Stimulated activated CD4-positive, alpha-beta T cell treated with anti-CD3 and anti-CD28 coated beads, Interleukin-4, amount 100 ng/mL, for 4 hours (primary cell): ENCODE measurements around the gene MYD88.

Experiments
- DNase-seq, 2 experiments: peaks; one replicate each; pipeline ENCODE4 v3.0.0-alpha.2; 2020

Gene MYD88

DNA sequence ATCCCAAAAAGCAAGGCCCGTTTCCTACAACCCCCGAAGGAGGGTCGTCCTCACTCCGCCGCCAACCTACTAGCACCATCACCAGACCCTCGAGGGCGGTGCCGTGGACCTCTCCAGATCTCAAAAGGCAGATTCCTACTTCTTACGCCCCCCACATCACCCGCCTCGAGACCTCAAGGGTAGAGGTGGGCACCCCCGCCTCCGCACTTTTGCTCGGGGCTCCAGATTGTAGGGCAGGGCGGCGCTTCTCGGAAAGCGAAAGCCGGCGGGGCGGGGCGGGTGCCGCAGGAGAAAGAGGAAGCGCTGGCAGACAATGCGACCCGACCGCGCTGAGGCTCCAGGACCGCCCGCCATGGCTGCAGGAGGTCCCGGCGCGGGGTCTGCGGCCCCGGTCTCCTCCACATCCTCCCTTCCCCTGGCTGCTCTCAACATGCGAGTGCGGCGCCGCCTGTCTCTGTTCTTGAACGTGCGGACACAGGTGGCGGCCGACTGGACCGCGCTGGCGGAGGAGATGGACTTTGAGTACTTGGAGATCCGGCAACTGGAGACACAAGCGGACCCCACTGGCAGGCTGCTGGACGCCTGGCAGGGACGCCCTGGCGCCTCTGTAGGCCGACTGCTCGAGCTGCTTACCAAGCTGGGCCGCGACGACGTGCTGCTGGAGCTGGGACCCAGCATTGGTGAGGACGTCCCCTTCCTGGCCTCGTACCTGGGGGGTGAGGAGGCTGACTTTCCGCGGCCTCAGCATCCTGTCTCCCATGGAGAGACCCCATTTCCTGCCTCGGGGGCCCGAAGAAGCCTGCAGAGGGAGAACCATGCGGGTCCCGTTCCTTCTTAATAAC lies at the start of gene MYD88:
Gene MYD88, plus strand, starts transcription at position 313 of the 842 bp plus-strand sequence. Its CDS starts 40 bp downstream, at position 353.
- DNase-seq: peak; percentile 80 to 84

DNA sequence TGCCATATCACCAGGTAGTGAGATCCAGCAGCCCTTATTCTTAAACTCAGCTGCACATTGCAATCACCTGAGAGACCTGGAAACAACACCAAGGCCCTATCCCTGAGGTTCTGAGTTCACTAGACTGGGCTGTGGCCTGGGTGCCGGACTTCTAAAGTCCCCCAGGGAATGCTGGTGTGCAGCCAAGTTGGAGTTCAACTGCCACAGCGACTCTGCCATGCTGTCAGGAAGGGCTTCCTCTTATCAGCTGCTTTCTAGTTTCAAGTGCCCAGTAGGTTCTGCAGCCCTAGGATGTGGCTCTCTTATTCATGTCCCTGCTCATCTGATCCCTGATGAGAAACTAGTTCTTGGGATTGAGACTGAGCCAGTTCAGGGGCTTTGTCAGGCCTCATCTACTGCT lies 49.3 kb upstream of the MYD88 start:
- no peak for DNase-seq

DNA sequence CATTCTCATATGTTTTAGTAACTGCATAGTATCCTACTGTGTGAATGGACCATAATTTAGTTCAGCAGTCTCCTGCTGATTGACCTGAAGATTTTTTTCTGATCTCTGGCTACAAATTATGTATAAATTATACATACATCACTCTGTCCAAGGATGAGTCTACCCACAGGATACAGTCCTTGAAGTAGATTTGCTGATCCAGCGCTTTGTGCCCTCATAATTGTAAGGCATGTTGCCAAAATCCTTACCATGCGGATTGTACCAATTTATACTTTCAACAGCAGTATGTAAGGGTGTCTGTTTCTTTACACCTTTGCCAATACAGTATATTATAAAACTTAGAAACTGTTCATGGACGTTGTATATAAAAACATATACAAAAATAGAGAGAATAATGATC lies 48.0 kb upstream of the MYD88 start:
- DNase-seq: no peak

DNA sequence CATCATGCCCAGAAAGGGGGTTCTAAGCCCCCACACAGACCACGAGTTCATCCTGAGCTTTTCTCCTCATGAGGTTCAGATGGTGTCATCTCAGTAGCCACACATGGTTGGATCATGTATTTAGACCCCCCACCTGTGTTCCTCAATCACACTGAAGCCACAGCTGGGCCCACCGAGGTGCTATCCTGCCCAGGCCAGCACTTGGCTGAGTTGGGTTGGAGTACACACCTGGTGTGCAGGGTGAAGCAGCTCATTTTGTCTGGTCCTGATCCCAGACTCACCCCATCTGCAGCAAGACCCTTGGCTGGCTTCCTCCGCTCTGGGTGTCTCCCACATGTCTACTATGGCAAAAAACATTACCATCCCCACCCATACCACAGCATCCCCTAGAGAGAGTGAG lies 43.5 kb upstream of the MYD88 start:
- no peak for DNase-seq

DNA sequence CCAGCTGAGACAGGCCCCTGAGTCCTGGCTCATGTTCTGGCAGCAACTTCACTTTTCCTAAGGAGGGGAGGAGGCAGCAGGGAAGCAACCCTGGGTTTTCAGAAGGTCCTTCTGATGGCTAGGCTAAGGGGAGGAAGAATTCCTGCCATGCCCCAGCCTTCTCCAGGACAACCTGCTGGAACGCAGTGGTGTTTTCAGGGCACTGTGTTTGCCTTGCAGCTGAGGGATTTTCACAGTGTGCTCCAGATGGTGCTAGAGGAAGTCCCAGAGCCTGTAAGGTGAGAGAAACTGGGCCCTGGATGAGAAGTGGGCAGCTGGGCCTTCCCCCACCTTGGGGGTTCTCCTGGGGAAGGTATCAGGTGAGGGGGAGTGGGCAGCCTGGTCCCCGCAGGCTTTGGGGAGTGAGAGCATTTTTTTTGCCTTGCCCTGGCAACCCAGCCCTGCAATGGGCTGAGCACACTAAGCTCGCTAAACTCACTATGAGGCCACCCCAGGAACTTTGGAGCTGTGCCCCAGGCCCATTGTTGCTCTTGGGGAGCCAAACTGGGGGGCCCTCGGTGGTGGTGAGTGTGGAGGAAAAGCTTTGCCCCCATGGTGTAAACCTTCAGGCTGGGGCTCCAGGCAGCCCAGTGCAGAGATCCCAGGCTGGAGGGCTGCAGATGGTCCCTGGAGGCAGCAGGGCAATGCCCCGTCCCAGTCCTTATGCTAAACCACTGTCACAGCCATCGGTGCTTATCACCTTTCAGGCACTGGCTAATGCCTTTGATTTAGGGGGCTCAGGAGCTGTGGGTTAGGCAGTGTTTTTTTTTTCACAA lies 42.6 kb upstream of the MYD88 start:
- no peak for DNase-seq

DNA sequence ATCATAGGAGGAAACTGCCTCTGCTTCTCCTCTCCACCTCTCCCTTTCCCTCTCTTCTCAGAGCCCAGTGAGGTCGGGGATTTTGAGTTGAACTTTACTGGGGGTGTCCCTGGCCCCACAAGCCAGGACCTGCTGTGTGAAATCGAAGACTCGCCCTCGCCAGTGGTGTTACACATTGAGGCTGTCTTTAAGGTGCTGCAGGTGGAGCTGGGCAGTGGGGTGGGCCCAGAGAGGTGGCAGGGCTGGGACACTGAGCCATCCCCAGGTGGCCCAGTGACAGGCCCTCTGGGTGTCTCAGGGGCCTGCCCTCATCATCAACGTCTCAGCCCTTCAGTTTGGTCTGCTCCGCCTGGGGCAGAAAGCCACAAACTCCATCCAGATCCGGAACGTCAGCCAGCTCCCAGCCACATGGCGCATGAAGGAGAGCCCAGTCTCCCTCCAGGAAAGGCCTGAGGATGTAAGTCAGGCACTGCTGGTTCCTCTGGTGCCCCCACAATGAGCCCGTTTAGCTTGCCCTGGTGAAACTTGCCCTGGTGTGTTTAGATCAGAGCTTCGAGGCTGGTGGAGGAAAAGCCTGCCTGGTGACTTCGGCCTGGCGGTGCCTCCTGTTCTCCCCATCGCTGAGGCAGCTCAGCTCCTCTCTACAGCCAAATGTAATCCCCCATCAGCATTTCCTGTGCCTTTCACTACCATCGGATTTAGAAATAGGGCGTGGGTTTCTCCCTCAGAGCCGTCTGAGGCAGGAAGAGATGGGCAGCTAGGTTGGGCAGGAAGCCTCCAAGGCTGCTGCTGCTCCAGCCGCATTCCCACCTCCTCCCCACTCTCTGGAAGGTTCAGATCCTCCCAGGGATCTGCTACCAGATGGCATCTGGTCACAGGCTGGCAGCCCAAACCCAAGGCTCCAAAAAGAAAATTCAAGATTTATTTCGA lies 40.8 kb upstream of the MYD88 start:
- no peak for DNase-seq

DNA sequence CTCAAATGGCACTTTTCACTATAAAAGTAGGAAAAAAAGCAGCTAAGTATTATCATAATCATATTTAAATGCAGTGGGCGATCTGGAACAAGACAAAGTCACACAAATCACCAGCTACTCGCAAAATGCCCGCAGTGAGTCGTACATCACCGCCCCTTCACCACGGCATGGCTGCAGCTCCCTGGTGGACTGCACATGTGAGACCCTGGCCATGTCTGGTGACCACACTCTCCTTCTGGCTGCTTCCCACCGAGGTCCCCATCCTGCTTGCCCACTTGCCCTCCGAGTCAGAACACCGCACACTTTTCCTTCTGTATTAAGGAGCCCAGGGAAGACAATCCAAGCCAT lies 40.1 kb upstream of the MYD88 start:
- DNase-seq: no peak

DNA sequence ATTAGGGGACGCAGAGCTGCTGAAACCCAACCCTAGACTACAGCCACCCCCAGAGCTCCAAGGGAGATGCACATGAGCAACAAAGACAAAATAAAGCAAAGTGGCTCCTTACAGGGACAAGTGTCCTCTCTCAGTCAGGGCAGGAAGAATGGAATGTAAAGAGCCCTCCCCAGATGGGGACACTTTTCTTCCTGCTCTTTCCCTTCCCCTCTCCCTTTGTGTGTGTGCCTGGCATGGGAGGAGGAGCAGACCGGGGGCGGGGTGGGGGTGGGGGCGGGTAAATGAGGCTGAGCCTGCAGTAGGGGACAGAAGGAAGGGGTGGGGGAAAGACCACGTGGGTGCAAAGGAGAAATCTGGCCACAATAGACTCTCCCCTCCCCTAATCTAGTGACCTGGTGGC lies 38.9 kb upstream of the MYD88 start:
- DNase-seq: no peak

DNA sequence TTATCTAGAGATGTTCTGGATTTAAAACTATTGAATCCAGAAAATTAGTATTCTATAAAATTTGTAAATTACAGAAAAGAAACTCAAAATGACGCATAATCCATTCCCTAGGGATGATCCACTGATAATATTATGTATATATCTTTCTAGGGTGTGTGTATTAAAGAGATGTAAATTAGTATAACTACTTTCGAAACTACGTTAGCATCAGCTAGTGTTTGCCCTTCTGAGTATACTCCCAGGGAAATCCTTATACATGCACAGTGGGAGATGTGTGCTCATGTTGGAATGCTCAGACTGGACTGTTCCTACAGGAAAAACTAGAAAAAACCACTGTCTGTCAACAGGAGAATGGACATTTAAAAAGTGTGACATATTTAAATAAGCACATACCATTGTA lies 38.0 kb upstream of the MYD88 start:
- DNase-seq: no peak

DNA sequence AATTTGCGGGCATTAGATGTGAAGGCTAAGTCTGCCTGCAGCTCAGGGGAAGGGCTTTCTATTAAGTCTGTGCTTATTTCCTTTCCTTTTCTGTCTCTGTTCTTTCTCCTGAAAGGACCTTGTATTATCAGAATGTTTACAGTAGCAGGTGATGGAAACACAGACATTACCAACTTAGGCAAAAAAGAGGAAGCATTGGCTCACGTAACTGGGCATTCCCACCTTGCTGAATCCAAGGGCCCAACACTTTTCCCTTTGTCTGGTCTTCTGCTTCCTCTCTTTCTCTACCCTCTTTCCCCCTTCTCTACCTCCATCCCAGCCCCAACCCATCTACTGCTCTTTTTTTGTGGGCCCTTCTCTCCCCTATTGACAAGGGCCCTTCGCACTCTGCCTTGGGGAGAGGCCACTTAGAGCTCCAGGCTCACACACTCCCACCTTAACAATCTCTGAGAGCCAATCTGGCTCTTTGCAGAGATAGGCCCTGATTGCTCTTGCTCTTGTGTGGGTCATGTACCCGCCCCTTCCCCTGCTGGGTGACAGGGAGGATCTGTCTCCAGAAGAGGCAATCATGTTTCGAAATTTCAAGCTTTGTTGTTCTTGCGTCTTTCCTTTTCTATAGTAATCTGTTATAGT lies 36.5 kb upstream of the MYD88 start:
- no peak for DNase-seq

DNA sequence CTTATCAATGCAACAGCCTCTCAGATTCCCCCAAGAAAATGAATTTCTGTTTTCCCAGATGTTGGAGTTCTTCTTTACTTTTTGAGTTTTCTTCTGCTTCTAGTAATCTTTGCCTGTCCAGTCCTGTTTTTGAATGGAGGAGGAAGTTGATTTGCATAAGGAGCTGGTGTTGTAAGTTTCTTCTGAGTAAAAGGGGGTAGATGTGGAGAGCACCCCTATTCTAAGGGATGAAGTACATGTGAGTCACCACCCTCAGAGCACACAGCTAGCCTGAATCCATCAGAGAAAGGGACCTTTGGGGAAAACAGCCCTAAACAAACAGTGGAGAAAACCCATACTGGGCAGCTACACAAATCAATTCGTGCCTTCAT lies 36.0 kb upstream of the MYD88 start:
- DNase-seq: no peak

DNA sequence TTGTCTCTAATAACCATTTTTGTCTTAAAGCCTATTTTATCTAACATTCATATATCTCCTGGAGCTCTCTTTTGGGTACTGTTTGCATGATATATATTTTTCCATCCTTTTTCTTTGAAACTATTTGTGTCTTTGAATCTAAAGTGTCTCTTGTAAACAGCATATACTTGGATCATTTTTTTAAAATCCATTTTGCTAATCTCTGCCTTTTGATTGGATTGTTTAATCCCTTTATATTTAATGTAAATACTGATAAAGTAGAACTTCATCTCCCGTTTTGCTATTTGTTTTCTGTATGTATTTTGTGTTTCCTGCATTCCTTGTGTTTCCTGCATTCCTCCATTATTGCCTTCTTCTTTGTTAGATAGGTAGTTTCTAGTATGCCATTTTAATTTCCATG lies 32.9 kb upstream of the MYD88 start:
- DNase-seq: no peak

DNA sequence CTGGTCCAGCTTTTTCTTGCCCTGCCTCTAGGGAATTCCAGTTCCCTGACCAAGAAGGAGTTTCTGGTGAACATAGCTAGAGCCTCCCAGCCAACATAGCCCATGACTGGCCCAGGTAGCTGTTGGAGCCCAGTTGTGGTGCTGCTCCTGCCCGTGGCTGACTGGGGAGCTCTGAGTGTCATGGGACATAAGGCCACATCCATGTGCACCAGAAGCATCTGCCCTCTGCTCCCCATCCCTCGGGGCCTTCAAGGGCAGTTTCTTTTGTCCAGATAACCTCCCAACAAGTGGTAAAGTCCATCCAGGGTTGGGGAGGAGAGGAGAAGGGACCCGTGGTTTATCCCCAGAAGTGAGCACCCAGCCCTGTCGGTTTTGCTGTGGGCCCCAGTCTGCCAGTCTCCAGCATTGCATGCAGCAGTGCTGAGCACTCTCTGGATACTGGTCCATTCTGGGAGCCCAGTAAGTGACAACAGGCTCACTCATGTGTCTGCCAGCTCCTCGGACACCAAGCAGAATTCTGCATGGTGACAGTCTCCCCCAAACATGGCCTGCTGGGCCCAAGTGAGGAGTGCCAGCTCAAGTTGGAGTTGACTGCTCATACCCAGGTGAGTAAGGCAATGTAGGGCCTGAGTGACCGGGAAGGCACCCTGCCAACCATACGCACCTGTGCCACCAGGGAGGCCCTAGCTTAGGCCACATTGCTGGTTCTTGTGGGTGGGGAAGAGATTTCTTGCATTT lies 30.4 kb upstream of the MYD88 start:
- DNase-seq: no peak

DNA sequence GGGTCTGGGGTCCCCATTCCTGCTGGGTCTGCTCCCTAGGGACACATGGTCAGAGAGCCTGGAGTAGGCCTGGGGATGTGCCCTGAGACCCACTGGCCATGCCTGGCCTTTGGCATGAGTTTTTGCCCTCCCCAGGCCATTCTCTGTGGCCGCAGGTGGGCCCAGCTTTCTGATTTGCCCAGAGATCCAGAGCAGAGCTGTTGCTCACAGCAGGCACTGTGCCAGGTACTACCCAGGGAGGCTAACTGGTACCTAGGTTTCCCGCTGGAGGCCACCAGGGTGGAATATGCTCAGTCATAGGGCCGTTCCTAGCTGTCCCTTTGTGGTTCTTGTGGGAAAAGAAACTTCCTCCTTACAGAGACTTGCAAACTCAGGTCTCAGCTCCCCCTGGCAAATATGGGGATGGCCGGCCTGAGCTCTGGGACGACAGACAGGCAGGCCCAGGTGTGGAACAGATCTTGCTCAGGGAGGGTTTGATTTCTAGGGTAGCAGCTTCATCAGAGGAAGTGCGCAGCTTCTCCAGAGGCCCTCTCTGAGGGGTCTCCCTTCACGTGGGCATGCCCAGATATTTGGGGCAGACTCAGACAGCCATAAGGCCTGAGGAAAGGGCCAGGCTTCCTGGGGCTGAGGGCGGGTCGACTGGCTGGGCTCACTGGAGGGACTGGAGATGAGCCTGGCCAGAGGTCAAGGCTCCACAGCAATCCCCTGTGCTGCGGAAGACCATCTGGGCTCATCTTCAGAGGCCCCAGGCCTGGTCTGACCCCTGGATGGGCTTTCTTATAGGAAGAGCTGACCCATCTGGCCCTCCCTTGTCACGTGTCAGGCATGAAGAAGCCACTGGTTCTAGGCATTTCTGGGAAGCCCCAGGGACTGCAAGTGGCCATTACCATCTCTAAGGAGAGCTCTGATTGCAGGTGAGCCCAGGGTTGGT lies 29.5 kb upstream of the MYD88 start:
- DNase-seq: no peak

DNA sequence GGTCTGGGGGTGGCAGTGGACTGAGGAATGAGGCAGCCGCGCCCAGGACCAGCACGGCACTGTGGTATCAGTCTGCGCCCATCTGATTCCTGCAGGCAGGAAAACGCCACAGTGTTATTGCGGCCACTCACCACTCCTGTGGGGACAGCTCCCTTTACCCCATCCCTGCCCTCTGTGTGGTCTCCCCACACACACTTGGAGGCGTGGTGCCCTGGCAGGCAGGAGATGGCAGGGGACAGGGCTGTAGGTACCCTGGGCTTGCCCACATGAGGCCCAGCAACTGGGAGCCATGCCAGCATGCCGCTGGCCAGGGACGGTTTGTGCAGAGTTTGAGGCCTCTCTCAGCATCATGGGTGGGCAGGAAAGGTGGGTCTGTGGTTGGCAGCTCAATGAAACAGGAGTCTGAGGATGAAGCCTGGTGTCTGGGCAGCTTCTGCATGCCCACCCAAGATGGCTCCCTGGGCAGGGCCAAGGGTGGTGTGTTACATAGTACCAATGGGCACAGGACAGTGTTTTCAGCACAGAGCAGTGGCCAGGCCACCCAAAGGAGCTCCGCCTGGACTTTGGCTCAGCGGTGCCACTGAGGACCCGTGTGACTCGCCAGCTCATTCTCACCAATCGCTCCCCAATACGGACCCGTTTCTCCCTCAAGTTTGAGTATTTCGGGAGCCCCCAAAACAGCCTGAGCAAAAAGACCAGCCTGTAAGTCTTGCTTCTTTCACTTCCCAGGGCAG lies 28.7 kb upstream of the MYD88 start:
- no peak for DNase-seq

DNA sequence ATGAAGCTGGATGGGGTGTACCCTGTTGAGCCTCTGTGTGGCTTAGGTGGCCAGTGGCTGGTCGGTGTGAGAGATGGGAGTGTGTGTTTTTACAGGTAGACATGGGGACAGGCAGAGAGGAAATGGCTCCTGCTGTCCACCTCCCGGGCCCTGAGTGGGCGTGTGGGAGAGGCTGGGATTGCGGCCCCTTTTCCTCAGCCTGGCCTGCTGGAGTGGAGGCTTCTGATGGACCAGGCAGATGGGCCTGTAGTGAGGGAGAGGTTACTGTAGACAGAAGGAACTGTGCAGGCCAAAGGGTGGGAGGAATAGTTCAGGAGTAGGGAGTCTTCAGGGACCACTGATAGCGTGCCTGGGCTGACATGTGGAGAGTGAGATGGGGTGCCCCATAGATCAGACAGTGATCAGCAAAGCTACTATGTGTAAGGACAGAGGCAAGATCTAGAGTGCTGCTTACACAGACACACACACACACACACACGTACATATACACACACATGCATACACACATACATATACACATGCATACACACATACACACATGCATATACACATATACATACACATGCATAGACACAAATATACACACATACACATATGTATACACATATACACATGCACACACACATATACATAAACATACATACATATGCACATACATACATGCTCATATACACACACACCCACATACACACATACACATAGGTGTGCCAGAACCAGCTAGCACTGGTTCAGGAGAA lies 28.0 kb upstream of the MYD88 start:
- DNase-seq: no peak

DNA sequence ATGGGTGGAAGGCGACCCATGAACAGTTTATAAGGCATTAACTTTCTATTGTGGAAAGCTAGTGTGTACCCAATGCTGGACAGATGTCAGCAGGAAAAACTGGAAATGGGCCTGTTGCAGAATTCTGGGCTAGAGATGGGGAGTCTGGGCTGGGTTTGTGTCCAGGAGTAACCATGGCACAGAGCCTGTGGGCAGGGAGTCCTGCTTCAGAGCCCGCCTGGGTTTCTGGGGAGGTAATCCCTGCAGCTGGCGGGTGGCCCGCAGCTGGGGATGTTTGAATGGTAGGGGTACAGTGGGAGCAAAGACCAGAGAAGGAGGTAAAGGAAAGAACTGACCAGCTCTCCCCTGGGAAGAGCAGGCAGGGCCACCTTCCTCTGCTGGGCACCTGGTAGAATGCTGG lies 27.3 kb upstream of the MYD88 start:
- DNase-seq: no peak

DNA sequence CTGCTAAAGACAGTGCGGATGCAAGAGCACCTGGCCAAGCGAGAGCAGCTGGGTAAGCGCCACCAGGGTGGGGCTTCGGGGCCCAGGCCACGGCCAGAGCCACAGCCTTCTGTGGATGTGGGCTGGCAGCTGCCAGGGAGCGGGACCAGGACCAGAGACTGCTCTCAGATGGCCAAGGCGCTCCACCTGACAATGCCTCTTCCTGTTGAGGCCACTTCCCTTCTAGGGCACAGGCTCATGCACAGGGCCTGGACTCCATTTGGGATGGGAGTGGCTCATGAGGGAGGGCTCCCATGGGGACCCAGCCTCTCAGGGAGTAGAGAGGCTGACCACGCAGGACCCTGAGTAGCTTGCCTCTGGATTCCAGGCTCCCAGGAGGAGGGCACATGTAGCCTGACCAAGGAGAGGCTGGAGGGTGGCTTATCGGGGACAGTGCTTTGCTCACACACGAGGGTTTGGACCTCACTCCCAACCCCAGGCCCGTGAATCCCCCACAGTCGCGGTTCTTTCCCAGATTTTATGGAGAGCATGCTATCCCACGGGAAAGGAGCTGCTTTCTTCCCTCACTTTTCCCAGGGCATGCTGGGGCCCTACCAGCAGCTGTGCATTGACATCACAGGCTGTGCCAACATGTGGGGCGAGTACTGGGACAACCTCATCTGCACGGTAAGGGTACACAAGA lies 26.6 kb upstream of the MYD88 start:
- no peak for DNase-seq

DNA sequence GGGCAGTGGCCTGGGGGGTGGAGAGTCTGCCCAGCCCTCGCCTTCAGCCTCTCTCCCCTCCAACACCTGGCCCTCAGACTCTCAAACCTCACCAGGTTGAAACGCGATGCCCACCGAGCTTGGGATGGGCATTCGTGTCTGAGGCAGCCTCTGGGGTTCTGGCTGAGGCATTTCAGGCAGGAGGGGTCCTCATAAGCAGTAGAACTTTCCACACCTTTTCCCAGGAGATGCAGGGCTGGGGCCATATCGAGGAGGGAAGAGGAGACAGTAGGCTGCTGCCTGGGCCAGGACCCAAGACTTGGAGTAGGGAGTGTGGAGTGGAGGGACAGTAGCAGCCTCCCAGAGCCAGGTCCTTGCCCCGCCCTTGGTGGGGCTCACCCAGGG lies 26.1 kb upstream of the MYD88 start:
- DNase-seq: no peak
